GM12891 (cell line): ENCODE results near the gene AJAP1.

ENCODE experiments used
- POLR2A ChIP-seq: IDR thresholded peaks from 2 replicates; pipeline ENCODE4 v1.6.1; 2011; ENCODE audit warnings: low read depth, low read length, control low read depth
- POLR2AphosphoS5 ChIP-seq: IDR thresholded peaks from 2 replicates; pipeline ENCODE4 v1.6.1; 2011; ENCODE audit warnings: low read depth, low read length, control low read depth
- SPI1 ChIP-seq: IDR thresholded peaks from 2 replicates; pipeline ENCODE4 v1.6.1; 2011; ENCODE audit warnings: low read depth, low read length, control low read depth
- TAF1 ChIP-seq: IDR thresholded peaks from 2 replicates; pipeline ENCODE4 v1.6.1; 2011; ENCODE audit warnings: low read depth, low read length, control low read depth

DNA sequence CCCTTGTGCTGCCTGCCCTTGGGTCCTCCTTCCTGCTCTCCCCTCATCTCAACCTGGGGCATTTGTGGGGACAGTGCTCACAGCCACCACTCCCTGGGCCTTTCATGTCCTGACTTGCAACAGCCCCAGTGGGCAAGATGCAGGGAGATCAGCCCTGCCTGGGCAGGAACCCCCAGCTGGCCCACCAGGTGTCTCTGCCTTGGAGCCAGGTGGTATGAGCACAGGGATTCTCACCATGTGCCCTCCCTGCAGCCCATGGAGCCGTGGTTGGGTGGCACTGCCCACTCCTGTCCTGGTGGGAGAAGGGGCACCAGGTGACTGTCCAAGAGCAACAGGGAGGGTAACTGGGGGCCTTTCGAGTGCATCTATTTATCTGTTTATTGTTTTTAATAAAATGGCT is 100.4 kb downstream of the AJAP1 start:
- TF ChIP-seq POLR2A (no peak), SPI1 (no peak), POLR2AphosphoS5 (no peak), TAF1 (no peak)
